ENCODE measurements around the gene AAR2. TPM values are rescaled to one million over a fixed set of nuclear protein-coding genes. Genes with fewer than 3 reads are reported as not detected.

The AAR2 gene
- total RNA-seq, 1 donor from 2014 or later = 23.7 TPM

DNA sequence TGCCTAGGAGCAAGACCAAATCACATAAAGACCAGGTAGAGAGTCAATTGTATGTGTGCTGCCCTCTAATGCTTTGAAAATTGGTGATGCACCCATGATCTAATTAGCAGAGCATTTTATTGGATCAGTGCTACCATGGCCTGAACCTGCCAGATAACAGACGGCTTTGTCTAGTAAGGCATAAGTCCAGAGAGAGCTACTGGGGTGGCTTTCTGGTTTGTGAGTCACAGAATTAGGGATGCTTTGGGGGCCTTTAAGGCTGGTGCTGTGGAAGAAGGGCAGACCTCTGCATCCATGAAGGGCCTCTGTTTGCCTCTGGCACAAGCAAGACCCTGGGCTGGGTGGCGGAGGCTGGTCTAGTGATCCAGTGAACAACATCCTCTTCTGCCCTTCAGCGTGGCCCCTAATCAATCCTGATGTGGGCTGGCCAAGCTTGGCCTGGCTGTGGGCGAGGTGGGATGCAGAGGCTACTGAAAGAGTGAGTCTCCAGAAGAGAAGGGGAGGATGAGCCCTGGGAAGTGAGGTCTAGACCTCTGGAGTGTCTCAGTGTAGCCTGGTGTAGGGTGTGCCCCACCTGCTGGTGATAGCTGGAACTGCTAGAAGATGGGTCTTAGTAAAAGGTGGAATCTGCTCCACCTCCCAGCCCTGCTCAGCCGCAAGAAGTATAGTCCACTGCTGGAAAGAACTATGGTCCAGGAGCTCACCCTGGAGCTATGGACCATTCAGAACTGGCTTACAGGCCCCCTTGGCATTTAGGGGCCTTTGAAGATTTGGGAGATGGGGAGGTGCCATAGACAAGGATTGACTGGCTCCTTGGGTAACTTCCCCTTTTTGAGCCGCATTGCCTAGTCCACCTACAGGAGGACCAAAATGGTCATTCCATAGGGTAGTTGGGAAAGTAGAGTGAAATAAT, 36.7 kb upstream of the AAR2 start:
- no peaks in the 10 kb centered on the region for H3K4me1 ChIP-seq
- no peak overlapping the region for H3K4me3 ChIP-seq
- no peak overlapping the region for H3K27ac ChIP-seq
- DNase-seq (peak; percentile 77), ATAC-seq (peak; percentile 82 to 83)
- no peaks in the 10 kb centered on the region for H3K9me3 ChIP-seq
- peaks cover 66% of the 10 kb centered on the region for H3K36me3 ChIP-seq
- TF ChIP-seq, protein P1, sequence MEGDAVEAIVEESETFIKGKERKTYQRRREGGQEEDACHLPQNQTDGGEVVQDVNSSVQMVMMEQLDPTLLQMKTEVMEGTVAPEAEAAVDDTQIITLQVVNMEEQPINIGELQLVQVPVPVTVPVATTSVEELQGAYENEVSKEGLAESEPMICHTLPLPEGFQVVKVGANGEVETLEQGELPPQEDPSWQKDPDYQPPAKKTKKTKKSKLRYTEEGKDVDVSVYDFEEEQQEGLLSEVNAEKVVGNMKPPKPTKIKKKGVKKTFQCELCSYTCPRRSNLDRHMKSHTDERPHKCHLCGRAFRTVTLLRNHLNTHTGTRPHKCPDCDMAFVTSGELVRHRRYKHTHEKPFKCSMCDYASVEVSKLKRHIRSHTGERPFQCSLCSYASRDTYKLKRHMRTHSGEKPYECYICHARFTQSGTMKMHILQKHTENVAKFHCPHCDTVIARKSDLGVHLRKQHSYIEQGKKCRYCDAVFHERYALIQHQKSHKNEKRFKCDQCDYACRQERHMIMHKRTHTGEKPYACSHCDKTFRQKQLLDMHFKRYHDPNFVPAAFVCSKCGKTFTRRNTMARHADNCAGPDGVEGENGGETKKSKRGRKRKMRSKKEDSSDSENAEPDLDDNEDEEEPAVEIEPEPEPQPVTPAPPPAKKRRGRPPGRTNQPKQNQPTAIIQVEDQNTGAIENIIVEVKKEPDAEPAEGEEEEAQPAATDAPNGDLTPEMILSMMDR (IDR thresholded peaks at IDR 0.05) = peak; percentile 85
- intact Hi-C loops (cut with DNase I) = loop anchor here (10.0 kb wide), 1 partner anchor 235 kb away; no protein-coding TSS in a partner anchor
- no peaks in the 10 kb centered on the region for H3K27me3 ChIP-seq (ENCODE audit: low read depth)

DNA sequence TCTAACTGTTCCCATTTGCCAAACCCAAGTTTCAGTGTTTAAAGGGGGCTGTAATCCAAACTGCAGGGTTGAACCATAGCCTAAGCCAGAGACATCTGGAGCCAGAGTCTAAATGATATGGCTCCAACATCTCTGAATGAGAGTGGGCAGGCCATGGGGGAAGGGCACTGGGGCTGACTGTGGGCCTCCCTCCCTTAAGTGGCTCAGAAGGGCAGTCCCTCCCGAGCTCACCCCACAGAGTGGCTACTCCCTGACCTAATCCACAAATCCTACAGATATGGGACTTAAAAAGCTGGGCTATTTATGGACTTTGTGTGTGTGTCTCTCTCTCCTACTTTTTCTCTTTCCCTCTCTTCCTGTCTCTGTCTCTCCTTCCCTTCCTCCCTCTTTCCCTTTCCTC, 35.8 kb upstream of the AAR2 start:
- Histone ChIP-seq H3K27ac (no peak overlapping the region), H3K9me3 (no peaks in the 10 kb centered on the region), H3K27me3 (ENCODE audit: low read depth) (no peaks in the 10 kb centered on the region), H3K36me3 (peaks cover 67% of the 10 kb centered on the region), H3K4me3 (no peak overlapping the region), H3K4me1 (no peaks in the 10 kb centered on the region)
- TF ChIP-seq, protein P1 (IDR thresholded peaks at IDR 0.05) = no peak
- ATAC-seq (no peak), DNase-seq (no peak)
- intact Hi-C loops (cut with DNase I) = loop anchor here (10.0 kb wide), 1 partner anchor 234 kb away; no protein-coding TSS in a partner anchor

DNA sequence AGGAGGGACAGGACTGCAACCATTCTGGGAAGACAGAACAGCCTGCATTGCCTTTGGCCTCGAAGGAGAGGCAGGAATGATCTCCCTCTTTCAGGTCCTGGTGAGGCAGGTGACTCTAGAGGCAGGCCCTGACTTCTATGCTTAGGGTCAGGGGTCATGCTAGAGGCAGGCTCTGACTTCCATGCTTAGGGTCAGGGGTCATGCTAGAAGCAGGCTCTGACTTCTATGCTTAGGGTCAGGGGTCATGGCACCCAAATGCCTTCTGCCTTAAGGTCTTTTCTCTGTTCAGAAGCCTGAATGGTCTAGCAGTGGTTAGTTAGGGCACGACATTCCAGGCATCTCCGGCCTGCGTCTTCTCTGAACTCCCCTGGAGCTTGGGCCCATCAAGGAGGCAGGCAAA, 35.1 kb upstream of the AAR2 start:
- no peak overlapping the region for H3K27ac ChIP-seq
- TF ChIP-seq, protein P1 (IDR thresholded peaks at IDR 0.05) = no peak
- ATAC-seq (no peak), DNase-seq (no peak)
- H3K27me3 ChIP-seq (ENCODE audit: low read depth) = no peaks in the 10 kb centered on the region
- no peaks in the 10 kb centered on the region for H3K4me1 ChIP-seq
- no peaks in the 10 kb centered on the region for H3K9me3 ChIP-seq
- intact Hi-C loops (cut with DNase I) = loop anchor here (10.0 kb wide), 1 partner anchor 234 kb away; no protein-coding TSS in a partner anchor
- H3K4me3 ChIP-seq = no peak overlapping the region
- peaks cover 68% of the 10 kb centered on the region for H3K36me3 ChIP-seq

DNA sequence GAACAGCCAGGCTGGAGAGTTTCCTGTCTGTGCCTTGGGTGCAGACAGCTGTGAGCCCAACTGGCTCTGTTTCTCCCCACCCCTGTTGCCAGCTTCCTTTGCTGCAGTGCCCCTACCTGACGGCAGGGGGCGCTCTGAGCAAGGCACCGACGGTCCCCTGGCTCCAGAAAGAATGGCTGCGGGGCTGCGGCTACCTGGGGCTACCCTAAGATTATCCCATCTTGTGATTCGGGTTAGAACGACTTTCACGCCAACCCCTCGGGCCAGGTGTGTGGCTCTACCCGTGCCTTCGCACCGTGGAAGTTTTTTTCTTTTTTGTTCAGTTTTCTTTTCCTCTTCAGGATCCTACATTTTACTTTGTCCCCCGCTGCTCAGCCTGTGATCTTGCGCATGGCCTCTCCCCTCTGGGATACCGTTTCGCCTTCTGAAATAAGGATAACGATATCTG, 33.4 kb upstream of the AAR2 start:
- Histone ChIP-seq H3K9me3 (no peaks in the 10 kb centered on the region), H3K27ac (no peak overlapping the region), H3K27me3 (ENCODE audit: low read depth) (no peaks in the 10 kb centered on the region), H3K4me3 (no peak overlapping the region), H3K4me1 (no peaks in the 10 kb centered on the region), H3K36me3 (peaks cover 71% of the 10 kb centered on the region)
- intact Hi-C loops (cut with DNase I) = loop anchor here (10.0 kb wide), 1 partner anchor 232 kb away; no protein-coding TSS in a partner anchor
- TF ChIP-seq, protein P1 (IDR thresholded peaks at IDR 0.05) = peak; percentile 99
- peak; percentile 79 for DNase-seq
- peak; percentile 65 to 80 for ATAC-seq

- ATAC-seq (no peak), DNase-seq (no peak)
- TF ChIP-seq, protein P1 (IDR thresholded peaks at IDR 0.05) = no peak
- H3K4me3 ChIP-seq = no peak overlapping the region
- intact Hi-C loops (cut with DNase I) = loop anchor here (10.0 kb wide), 1 partner anchor 231 kb away; no protein-coding TSS in a partner anchor
- no peaks in the 10 kb centered on the region for H3K4me1 ChIP-seq
- no peak overlapping the region for H3K27ac ChIP-seq
- no peaks in the 10 kb centered on the region for H3K9me3 ChIP-seq
- H3K27me3 ChIP-seq (ENCODE audit: low read depth) = no peaks in the 10 kb centered on the region
- peaks cover 71% of the 10 kb centered on the region for H3K36me3 ChIP-seq
Observed at GRCh38 chr20:36203861-36204260, 32.4 kb upstream of the AAR2 start.

Data from lower lobe of right lung (tissue), 2 donors.